CD4-positive, alpha-beta T cell (primary cell): ENCODE measurements around the gene ICE2. TPM values are rescaled to one million over a fixed set of nuclear protein-coding genes. Genes with fewer than 3 reads are reported as not detected.
"Not testable (repeated sequence)": the region's sequence is repeated elsewhere in the genome, so short reads cannot be mapped to it uniquely, and the experiment has no call there.

ENCODE experiments used
- ATAC-seq: fragments of 200-7000 bp; cut with Tn5 transposase; one replicate; pipeline ENCODE4 v1.10.0; 2022; ENCODE audit warnings: mild to moderate bottlenecking; ENCODE audit not compliant: poor library complexity
- CTCF ChIA-PET: fragments of 350-600 bp; sonication (Branson Sonifier 250); formaldehyde crosslinking; loops from one replicate; lab custom pipeline; 2021; ENCODE audit warnings: antibody characterized with exemption, inconsistent platforms; lab: Charles Lee
- POLR2A ChIA-PET: fragments of 350-600 bp; sonication (Branson Sonifier 250); formaldehyde crosslinking; loops from one replicate; lab custom pipeline; 2021; ENCODE audit warnings: antibody characterized with exemption, inconsistent platforms; lab: Charles Lee
- DNase-seq, 14 experiments: peaks; one replicate each; pipeline ENCODE4 v3.0.0-alpha.2; 2013 to 2020; ENCODE audit warnings: mixed read lengths in 2 of 14
- H3K27ac ChIP-seq, 2 donors: one replicate each; pipeline versions ENCODE4 v1.5.1 to v1.7.0; 2013; ENCODE audit warnings: low read length in 2 of 2, low read depth in 1 of 2, mild to moderate bottlenecking in 1 of 2
- H3K27me3 ChIP-seq, 2 experiments: 1 replicate in 1 of 2; 2 replicates in 1 of 2; pipeline versions ENCODE4 v1.6.1 to v1.7.0; 2013; ENCODE audit warnings: low read length in 2 of 2, control low read depth in 1 of 2, mild to moderate bottlenecking in 1 of 2, moderate library complexity in 1 of 2; ENCODE audit not compliant: insufficient read depth in 2 of 2, control insufficient read depth in 1 of 2
- H3K36me3 ChIP-seq: one replicate; pipeline ENCODE4 v1.6.1; 2013; ENCODE audit warnings: low read length, control low read depth; ENCODE audit not compliant: insufficient read depth
- H3K4me1 ChIP-seq: one replicate; pipeline ENCODE4 v1.6.1; 2013; ENCODE audit warnings: low read length, control low read depth; ENCODE audit not compliant: insufficient read depth
- H3K4me3 ChIP-seq: one replicate; pipeline ENCODE4 v1.5.1; 2013; ENCODE audit warnings: mild to moderate bottlenecking, low read length, moderate library complexity
- H3K9me3 ChIP-seq, 2 experiments: 1 replicate in 1 of 2; 2 replicates in 1 of 2; pipeline versions ENCODE4 v1.6.1 to v1.7.0; 2013; ENCODE audit warnings: low read length in 2 of 2, mild to moderate bottlenecking in 2 of 2, control low read depth in 1 of 2, moderate library complexity in 1 of 2; ENCODE audit not compliant: control insufficient read depth in 1 of 2, insufficient read depth in 1 of 2
- H3K27ac Mint-ChIP-seq: one replicate; pipeline ENCODE4 v1.8.0; 2020; ENCODE audit warnings: mixed read lengths
- H3K27me3 Mint-ChIP-seq: one replicate; pipeline ENCODE4 v1.8.0; 2021; ENCODE audit warnings: mixed read lengths
- H3K36me3 Mint-ChIP-seq: one replicate; pipeline ENCODE4 v1.8.0; 2021; ENCODE audit warnings: low read depth, mixed read lengths
- H3K4me1 Mint-ChIP-seq: one replicate; pipeline ENCODE4 v1.8.0; 2021; ENCODE audit warnings: low read depth, mixed read lengths
- H3K4me3 Mint-ChIP-seq: one replicate; pipeline ENCODE4 v1.8.0; 2020; ENCODE audit warnings: mild to moderate bottlenecking, mixed read lengths
- H3K9me3 Mint-ChIP-seq: one replicate; pipeline ENCODE4 v1.8.0; 2020; ENCODE audit warnings: mixed read lengths
- CTCF ChIP-seq: fragments of 200-600 bp; IDR thresholded peaks from one replicate; pipeline ENCODE4 v1.8.0; 2022; ENCODE audit warnings: antibody characterized with exemption, mild to moderate bottlenecking
- intact Hi-C, 2 experiments: fragments of 100-400 bp; cut with DNase I in 1 of 2; cut with micrococcal nuclease in 1 of 2; formaldehyde crosslinking; loops; one replicate each; pipeline versions ENCODE4 v1.15.1 to v1.9.0; 2023 to 2025; cut with DNase I, micrococcal nuclease
- total RNA-seq, 174 experiments: library from RNA in 2 of 174; stranded (reverse) in 2 of 174; gene quantifications; one replicate each; pipeline ENCODE4 v1.2.3 and lab custom pipeline; 2021 to 2026

The ICE2 gene
- total RNA-seq, 2 experiments from 2014 or later, result 20.4 to 23.4 TPM

- no peaks in the 10 kb centered on the region for H3K4me1 Mint-ChIP-seq
- DNase-seq (no peak), ATAC-seq (no peak)
- Histone ChIP-seq H3K36me3 (no peaks in the 10 kb centered on the region), H3K9me3 (no peaks in the 10 kb centered on the region), H3K4me1 (peaks cover 4% of the 10 kb centered on the region), H3K4me3 (no peak overlapping the region), H3K27me3 (no peaks in the 10 kb centered on the region), H3K27ac (no peak overlapping the region)
- no peak overlapping the region for H3K27ac Mint-ChIP-seq
- H3K27me3 Mint-ChIP-seq, result no peaks in the 10 kb centered on the region
- TF ChIP-seq CTCF, result no peak
- intact Hi-C loops, result no loop called here
- no peaks in the 10 kb centered on the region for H3K9me3 Mint-ChIP-seq
- H3K36me3 Mint-ChIP-seq, result no peaks in the 10 kb centered on the region
- ChIA-PET POLR2A (interaction anchor here (2.0 kb wide), 1 partner anchor 15 kb away, joined by 7 read pairs; no protein-coding TSS in a partner anchor), CTCF (no interaction called here)
- H3K4me3 Mint-ChIP-seq, result no peak overlapping the region
Observed at GRCh38 chr15:60414016-60414682, 64.8 kb downstream of the ICE2 start.

DNA sequence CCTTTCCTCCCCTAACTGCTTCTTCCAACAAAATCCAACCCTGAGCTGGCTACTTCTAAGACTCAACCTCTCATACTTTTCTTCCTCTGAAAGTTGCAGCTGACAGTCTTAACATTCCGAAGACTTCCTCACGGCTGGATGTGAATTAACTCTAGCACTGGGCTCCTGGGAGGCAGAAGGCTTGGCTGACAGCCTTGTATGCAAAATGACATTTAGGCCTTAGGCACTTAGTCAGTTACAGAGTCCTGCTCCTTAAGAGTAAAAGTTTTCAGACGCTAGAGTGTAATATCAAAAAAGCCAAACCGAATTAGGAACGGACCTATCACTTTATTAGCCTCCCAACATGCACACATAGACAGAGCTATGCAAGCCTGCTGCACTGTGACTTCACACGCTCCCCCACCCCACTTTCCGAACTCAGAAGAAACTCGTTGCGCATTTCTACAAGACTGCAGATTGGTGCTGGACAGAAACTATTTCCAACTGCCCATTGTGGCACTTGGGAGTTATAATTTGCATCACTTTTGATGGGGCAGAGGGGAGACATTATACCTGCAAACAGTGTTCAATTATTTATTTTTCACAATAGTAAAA lies 65.6 kb downstream of the ICE2 start:
- Histone ChIP-seq H3K27me3 (no peaks in the 10 kb centered on the region), H3K4me3 (no peak overlapping the region), H3K4me1 (peaks cover 10% of the 10 kb centered on the region), H3K9me3 (no peaks in the 10 kb centered on the region), H3K27ac (no peak overlapping the region), H3K36me3 (no peaks in the 10 kb centered on the region)
- H3K27me3 Mint-ChIP-seq, result no peaks in the 10 kb centered on the region
- no peak overlapping the region for H3K4me3 Mint-ChIP-seq
- ChIA-PET POLR2A (no interaction called here), CTCF (no interaction called here)
- intact Hi-C loops, result no loop called here
- H3K4me1 Mint-ChIP-seq, result peaks cover 5% of the 10 kb centered on the region
- no peak for ATAC-seq
- no peak for TF ChIP-seq CTCF
- no peaks in the 10 kb centered on the region for H3K36me3 Mint-ChIP-seq
- no peaks in the 10 kb centered on the region for H3K9me3 Mint-ChIP-seq
- no peak overlapping the region for H3K27ac Mint-ChIP-seq
- no peak for DNase-seq

DNA sequence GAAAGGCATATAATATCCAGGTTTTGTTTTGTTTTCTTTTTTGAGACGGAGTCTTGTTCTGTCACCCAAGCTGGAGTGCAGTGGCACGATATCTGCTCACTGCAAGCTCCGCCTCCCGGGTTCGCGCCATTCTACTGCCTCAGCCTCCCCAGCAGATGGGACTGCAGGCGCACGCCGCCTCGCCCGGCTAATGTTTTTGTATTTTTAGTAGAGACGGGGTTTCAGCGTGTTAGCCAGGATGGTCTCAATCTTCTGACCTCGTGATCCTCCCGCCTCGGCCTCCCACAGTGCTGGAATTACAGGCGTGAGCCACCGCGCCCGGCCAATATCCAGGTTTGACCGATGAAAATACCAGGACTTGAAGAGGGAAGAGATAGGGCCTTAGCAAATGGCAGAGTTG lies 66.1 kb downstream of the ICE2 start:
- H3K36me3 ChIP-seq, CTCF ChIA-PET, H3K27ac ChIP-seq, intact Hi-C loops, H3K36me3 Mint-ChIP-seq, H3K27me3 Mint-ChIP-seq, H3K27ac Mint-ChIP-seq, H3K27me3 ChIP-seq, H3K4me3 ChIP-seq, DNase-seq, H3K9me3 ChIP-seq, POLR2A ChIA-PET, ATAC-seq, H3K4me3 Mint-ChIP-seq, H3K9me3 Mint-ChIP-seq: not testable (repeated sequence)
- peaks cover 14% of the 10 kb centered on the region for H3K4me1 ChIP-seq
- H3K4me1 Mint-ChIP-seq, result peaks cover 10% of the 10 kb centered on the region
